Epithelial cell of esophagus (primary cell): ENCODE measurements around the gene CTBP2.

Experiments used
- DNase-seq: peaks from one replicate; pipeline ENCODE4 v3.0.0; 2010; ENCODE audit warnings: low read depth
- H3K4me3 ChIP-seq: 2 replicates; pipeline ENCODE4 v1.5.1; 2011; ENCODE audit warnings: mild to moderate bottlenecking, low read length, control low read depth
- CTCF ChIP-seq: IDR thresholded peaks from 2 replicates; pipeline ENCODE4 v1.5.1; 2011; ENCODE audit warnings: low read depth, mild to moderate bottlenecking, low read length, control low read depth, inconsistent platforms; ENCODE audit not compliant: insufficient read depth; ENCODE audit errors: missing control alignments

Gene CTBP2

GRCh38 chr10:125107166-125107949 is 53.0 kb downstream of the CTBP2 start:
- no peak for DNase-seq
- no peak for TF ChIP-seq CTCF
- H3K4me3 ChIP-seq = no peak overlapping the region

GRCh38 chr10:125106586-125106985 is 53.8 kb downstream of the CTBP2 start:
- no peak overlapping the region for H3K4me3 ChIP-seq
- no peak for DNase-seq
- TF ChIP-seq CTCF = no peak

GRCh38 chr10:125105706-125106255 is 54.6 kb downstream of the CTBP2 start:
- no peak for DNase-seq
- H3K4me3 ChIP-seq = no peak overlapping the region
- no peak for TF ChIP-seq CTCF

GRCh38 chr10:125105155-125105554 is 55.2 kb downstream of the CTBP2 start:
- no peak overlapping the region for H3K4me3 ChIP-seq
- DNase-seq = no peak
- TF ChIP-seq CTCF = no peak

- no peak for DNase-seq
- H3K4me3 ChIP-seq = no peak overlapping the region
- TF ChIP-seq CTCF = no peak
Observed at GRCh38 chr10:125104559-125104958, 55.8 kb downstream of the CTBP2 start.

- no peak for TF ChIP-seq CTCF
- no peak for DNase-seq
- no peak overlapping the region for H3K4me3 ChIP-seq
Observed at GRCh38 chr10:125103924-125104323, 56.4 kb downstream of the CTBP2 start.

- no peak overlapping the region for H3K4me3 ChIP-seq
- no peak for DNase-seq
- no peak for TF ChIP-seq CTCF
Observed at GRCh38 chr10:125103466-125103865, 56.9 kb downstream of the CTBP2 start.
